ENCODE data around the gene CFAP100. TPM values are rescaled to one million over a fixed set of nuclear protein-coding genes. Genes with fewer than 3 reads are reported as not detected.

CFAP100 gene
- total and polyA plus RNA-seq, 10 of the 15 experiments (the other 5 are each of a cell fraction or from before 2014, with no cell fraction given): 0.04 to 0.27 TPM; not detected in 8

DNA sequence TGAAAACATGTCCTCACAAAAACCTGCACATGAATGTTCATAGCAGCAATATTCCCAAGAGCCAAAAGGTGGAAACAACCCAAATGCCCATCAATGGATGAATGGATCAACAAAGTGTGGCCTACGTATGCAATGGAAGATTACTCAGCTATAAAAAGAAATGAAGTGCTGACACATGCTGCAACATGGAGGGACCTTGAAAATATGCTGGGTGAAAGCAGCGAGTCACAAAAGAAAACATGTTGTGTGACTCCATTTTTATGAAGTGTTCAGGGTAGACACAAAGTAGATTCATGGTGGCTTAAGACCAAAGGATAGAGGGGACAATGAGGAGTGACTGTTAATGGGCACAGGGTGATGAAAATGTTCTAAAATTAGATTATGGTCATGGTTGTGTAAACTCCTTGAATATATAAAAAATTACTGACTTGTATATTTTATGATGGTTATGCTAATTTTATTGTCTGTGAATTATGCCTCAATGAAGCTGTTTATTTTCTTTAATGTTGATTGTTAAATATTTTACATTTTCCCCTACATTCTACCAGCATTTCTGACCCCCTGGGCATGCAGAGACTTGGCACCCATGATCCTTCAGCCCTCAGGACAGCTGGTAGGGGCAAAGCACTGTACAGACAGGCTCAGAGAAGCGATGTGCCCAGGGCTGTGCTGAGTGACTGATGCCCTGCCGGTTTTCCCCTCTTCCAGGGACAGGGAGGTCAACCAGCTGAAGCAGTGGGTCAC, 37.8 kb downstream of the CFAP100 start:
- in situ Hi-C loops (cut with MboI) (no loop called here), intact Hi-C loops (cut with micrococcal nuclease; ENCODE audit: unreplicated experiment) (no loop called here)
- TF ChIP-seq KDM1A (IDR thresholded peaks at IDR 0.05; ENCODE audit: borderline replicate concordance) (no peak), PBX3 (IDR thresholded peaks at IDR 0.05; ENCODE audit: insufficient replicate concordance, low read depth, low read length) (no peak), ZBTB11 (CRISPR knock-in tag; IDR thresholded peaks at IDR 0.05) (no peak), CREM (IDR thresholded peaks at IDR 0.05; ENCODE audit: low read depth) (no peak), BCL11A (IDR thresholded peaks at IDR 0.05; ENCODE audit: low read depth, low read length) (no peak), PAX5 (IDR thresholded peaks at IDR 0.05; ENCODE audit: borderline replicate concordance, low read depth, low read length) (no peak), TBL1XR1 (IDR thresholded peaks at IDR 0.05; ENCODE audit: low read depth, low read length) (no peak), FOS (IDR thresholded peaks at IDR 0.05; ENCODE audit: borderline replicate concordance, extremely low read depth, insufficient read length) (no peak), ZBTB33 (IDR thresholded peaks at IDR 0.05) (no peak), IKZF2 (IDR thresholded peaks at IDR 0.05) (no peak)
- TF ChIP-seq, protein P1, sequence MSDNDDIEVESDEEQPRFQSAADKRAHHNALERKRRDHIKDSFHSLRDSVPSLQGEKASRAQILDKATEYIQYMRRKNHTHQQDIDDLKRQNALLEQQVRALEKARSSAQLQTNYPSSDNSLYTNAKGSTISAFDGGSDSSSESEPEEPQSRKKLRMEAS (IDR thresholded peaks at IDR 0.05; ENCODE audit: low read depth, low read length): no peak
- no peaks in the 10 kb centered on the region for H3K27me3 ChIP-seq (replicated peaks in 1 of 2; ENCODE audit: control insufficient read depth in 2 of 2, insufficient read depth in 2 of 2, low read length in 1 of 2)
- H3K9ac ChIP-seq (ENCODE audit: control insufficient read depth, insufficient read depth, low read length): no peak overlapping the region
- BruUV-seq (replicated peaks): no TSS peak
- DNase-seq (ENCODE audit: low read depth, low spot score) (no peak), ATAC-seq (no peak), FAIRE-seq (no peak)
- H2AFZ ChIP-seq (ENCODE audit: control insufficient read depth, low read depth, low read length): no peak overlapping the region
- POLR2A ChIA-PET: no interaction called here
- no peaks in the 10 kb centered on the region; a peak in 1 of 4 replicates for H3K36me3 ChIP-seq (ENCODE audit: control insufficient read depth in 2 of 2, insufficient read depth in 2 of 2, low read length in 1 of 2)
- CTCF ChIA-PET: no interaction called here
- no peak overlapping the region for H3K4me2 ChIP-seq (ENCODE audit: control insufficient read depth, insufficient read depth)
- WGBS (ENCODE audit: insufficient coverage, insufficient replicate concordance, low lambda C conversion rate, missing lambda C conversion rate): 73% methylated on average over 4 of the region's 4 CpGs
- H3K79me2 ChIP-seq (ENCODE audit: control insufficient read depth, insufficient read depth, low read length): no peaks in the 10 kb centered on the region
- SMC1A ChIA-PET (ENCODE audit: uncharacterized antibody, unreplicated experiment): interaction anchor here (1.4 kb wide), 1 partner anchor 41 kb away, joined by 5 read pairs; no protein-coding TSS in a partner anchor
- H4K20me1 ChIP-seq (ENCODE audit: control insufficient read depth, insufficient read depth): no peaks in the 10 kb centered on the region
- H3K4me1 ChIP-seq (ENCODE audit: control insufficient read depth, insufficient read depth, low read length): peaks cover 8% of the 10 kb centered on the region
- H3K4me3 ChIP-seq: no peak overlapping the region
- no peak overlapping the region for H3K27ac ChIP-seq (ENCODE audit: control insufficient read depth, insufficient read depth)
- RAD21 ChIA-PET (ENCODE audit: unreplicated experiment): no interaction called here
- peaks cover 2% of the 10 kb centered on the region; the same call in 1 of the 3 replicates for H3K9me3 ChIP-seq (replicated peaks; ENCODE audit: control insufficient read depth, insufficient read depth, low read length)

Measured in GM12878 (cell line).